ENCODE measurements around the gene RFC4. TPM values are rescaled to one million over a fixed set of nuclear protein-coding genes. Genes with fewer than 3 reads are reported as not detected.
A peak's percentile ranks its signal among the peaks of the same experiment; 100 is the strongest.

Gene RFC4
- total and polyA plus RNA-seq, 2 experiments from 2014 or later = 73.3 to 107 TPM

DNA sequence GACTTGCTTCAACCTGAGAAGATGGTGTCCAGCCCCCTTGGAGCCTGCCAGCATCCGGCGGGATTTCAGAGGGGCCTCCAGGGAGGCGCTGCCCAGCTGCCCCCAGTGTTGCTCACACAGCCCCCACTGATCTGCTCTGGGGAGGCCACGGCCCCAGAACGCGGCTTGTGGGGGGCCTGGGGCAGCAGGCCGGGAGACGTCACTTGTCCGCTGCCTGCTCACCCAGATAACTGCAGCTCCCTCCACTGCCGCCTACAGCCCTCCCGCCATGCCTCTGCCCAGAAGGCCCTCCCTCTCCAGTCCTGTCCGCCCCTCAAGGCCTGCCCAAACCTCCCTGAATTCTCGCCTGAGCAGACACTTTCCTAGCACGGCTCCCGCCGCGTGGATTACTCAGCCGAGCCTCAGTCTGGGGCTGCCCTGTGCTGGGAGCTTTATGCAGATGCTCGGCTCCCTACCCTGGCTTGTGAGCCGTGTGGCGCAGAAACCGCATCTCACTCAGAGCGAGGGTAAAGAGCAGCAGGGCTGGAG, 19.1 kb upstream of the RFC4 start (continued):
- TF ChIP-seq, protein P1, sequence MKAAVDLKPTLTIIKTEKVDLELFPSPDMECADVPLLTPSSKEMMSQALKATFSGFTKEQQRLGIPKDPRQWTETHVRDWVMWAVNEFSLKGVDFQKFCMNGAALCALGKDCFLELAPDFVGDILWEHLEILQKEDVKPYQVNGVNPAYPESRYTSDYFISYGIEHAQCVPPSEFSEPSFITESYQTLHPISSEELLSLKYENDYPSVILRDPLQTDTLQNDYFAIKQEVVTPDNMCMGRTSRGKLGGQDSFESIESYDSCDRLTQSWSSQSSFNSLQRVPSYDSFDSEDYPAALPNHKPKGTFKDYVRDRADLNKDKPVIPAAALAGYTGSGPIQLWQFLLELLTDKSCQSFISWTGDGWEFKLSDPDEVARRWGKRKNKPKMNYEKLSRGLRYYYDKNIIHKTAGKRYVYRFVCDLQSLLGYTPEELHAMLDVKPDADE (IDR thresholded peaks at IDR 0.05) = no peak

DNA sequence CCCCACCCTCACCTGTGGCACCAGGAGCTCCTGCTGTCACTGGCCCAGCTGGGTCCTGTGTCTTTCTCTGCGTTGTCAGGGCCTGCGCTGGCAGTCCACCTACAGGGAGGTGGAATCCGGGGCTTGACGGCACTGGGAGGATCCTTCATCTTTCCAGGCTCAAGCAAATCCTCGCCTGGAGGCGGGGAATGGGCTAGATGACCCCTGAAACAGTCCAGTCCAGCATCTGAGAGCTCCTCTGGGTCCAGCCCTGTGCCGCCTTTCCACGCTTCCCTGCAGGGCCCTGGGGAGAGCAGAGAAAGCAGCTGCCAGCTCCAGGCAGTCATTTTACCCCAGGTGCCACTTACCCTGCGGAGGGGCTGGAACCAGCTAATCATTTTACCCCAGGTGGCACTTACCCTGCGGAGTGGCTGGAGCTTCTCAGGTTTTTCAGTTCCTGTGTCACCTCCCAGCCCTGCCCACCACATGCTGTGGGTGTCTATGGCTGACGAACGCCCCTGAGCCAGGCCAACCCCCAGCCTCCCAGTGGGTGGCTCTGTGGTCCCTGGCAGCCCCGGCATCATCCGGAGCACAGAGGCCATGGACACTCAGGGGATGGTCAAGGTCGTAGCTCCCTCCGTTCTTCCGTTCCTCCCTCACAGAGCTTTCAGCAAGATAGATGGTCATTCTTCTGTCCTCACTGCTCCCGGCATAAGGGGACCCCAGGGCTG, 18.3 kb upstream of the RFC4 start:
- H3K4me1 Mint-ChIP-seq = peaks cover 28% of the 10 kb centered on the region
- Histone ChIP-seq H4K20me1 (replicated peaks; ENCODE audit: insufficient read depth) (peaks cover 5% of the 10 kb centered on the region), H3K9me2 (ENCODE audit: insufficient read depth) (no peaks in the 10 kb centered on the region), H3K4me3 (peak overlapping the region; percentile 64), H3K4me2 (peak overlapping the region; percentile 92), H3K36me3 (ENCODE audit: insufficient read depth) (no peaks in the 10 kb centered on the region), H3K79me2 (replicated peaks; ENCODE audit: insufficient read depth) (no peaks in the 10 kb centered on the region), H3K27ac (ENCODE audit: low read depth) (no peak overlapping the region), H3K4me1 (ENCODE audit: insufficient read depth) (peaks cover 21% of the 10 kb centered on the region), H2AFZ (peak overlapping the region; percentile 78; the same call in 1 of the 2 replicates), H3K27me3 (ENCODE audit: insufficient read depth) (peaks cover 50% of the 10 kb centered on the region), H3F3A (replicated peaks; ENCODE audit: low read depth) (peaks cover 5% of the 10 kb centered on the region; the same call in 1 of the 2 replicates)
- no peak overlapping the region for H3K27ac Mint-ChIP-seq
- peak; percentile 20 for DNase-seq (ENCODE audit: low spot score)
- H3K9me3 Mint-ChIP-seq = no peaks in the 10 kb centered on the region
- peak overlapping the region; percentile 77 for H3K4me3 Mint-ChIP-seq
- peak; percentile 1; the same call in 1 of the 3 replicates for ATAC-seq
- no peaks in the 10 kb centered on the region for H3K36me3 Mint-ChIP-seq (ENCODE audit: low read depth)
- peaks cover 29% of the 10 kb centered on the region for H3K27me3 Mint-ChIP-seq (ENCODE audit: insufficient read depth, low read depth, poor library complexity)
- TF ChIP-seq, protein P2, sequence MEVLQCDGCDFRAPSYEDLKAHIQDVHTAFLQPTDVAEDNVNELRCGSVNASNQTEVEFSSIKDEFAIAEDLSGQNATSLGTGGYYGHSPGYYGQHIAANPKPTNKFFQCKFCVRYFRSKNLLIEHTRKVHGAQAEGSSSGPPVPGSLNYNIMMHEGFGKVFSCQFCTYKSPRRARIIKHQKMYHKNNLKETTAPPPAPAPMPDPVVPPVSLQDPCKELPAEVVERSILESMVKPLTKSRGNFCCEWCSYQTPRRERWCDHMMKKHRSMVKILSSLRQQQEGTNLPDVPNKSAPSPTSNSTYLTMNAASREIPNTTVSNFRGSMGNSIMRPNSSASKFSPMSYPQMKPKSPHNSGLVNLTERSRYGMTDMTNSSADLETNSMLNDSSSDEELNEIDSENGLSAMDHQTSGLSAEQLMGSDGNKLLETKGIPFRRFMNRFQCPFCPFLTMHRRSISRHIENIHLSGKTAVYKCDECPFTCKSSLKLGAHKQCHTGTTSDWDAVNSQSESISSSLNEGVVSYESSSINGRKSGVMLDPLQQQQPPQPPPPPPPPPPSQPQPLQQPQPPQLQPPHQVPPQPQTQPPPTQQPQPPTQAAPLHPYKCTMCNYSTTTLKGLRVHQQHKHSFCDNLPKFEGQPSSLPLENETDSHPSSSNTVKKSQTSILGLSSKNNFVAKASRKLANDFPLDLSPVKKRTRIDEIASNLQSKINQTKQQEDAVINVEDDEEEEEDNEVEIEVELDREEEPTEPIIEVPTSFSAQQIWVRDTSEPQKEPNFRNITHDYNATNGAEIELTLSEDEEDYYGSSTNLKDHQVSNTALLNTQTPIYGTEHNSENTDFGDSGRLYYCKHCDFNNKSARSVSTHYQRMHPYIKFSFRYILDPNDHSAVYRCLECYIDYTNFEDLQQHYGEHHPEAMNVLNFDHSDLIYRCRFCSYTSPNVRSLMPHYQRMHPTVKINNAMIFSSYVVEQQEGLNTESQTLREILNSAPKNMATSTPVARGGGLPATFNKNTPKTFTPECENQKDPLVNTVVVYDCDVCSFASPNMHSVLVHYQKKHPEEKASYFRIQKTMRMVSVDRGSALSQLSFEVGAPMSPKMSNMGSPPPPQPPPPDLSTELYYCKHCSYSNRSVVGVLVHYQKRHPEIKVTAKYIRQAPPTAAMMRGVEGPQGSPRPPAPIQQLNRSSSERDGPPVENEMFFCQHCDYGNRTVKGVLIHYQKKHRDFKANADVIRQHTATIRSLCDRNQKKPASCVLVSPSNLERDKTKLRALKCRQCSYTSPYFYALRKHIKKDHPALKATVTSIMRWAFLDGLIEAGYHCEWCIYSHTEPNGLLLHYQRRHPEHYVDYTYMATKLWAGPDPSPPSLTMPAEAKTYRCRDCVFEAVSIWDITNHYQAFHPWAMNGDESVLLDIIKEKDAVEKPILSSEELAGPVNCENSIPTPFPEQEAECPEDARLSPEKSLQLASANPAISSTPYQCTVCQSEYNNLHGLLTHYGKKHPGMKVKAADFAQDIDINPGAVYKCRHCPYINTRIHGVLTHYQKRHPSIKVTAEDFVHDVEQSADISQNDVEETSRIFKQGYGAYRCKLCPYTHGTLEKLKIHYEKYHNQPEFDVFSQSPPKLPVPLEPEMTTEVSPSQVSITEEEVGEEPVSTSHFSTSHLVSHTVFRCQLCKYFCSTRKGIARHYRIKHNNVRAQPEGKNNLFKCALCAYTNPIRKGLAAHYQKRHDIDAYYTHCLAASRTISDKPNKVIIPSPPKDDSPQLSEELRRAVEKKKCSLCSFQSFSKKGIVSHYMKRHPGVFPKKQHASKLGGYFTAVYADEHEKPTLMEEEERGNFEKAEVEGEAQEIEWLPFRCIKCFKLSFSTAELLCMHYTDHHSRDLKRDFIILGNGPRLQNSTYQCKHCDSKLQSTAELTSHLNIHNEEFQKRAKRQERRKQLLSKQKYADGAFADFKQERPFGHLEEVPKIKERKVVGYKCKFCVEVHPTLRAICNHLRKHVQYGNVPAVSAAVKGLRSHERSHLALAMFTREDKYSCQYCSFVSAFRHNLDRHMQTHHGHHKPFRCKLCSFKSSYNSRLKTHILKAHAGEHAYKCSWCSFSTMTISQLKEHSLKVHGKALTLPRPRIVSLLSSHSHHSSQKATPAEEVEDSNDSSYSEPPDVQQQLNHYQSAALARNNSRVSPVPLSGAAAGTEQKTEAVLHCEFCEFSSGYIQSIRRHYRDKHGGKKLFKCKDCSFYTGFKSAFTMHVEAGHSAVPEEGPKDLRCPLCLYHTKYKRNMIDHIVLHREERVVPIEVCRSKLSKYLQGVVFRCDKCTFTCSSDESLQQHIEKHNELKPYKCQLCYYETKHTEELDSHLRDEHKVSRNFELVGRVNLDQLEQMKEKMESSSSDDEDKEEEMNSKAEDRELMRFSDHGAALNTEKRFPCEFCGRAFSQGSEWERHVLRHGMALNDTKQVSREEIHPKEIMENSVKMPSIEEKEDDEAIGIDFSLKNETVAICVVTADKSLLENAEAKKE (CRISPR knock-in tag; IDR thresholded peaks at IDR 0.05) = no peak
- TF ChIP-seq STAT1 (IDR thresholded peaks at IDR 0.05; ENCODE audit: unreplicated experiment) (no peak), POLR2AphosphoS5 (IDR thresholded peaks at IDR 0.05; ENCODE audit: low read depth) (no peak), JUNB (IDR thresholded peaks at IDR 0.05; ENCODE audit: unreplicated experiment) (no peak), NANOG (IDR thresholded peaks at IDR 0.05; ENCODE audit: borderline replicate concordance) (no peak), CREB1 (CRISPR knock-in tag; IDR thresholded peaks at IDR 0.05; ENCODE audit: low read depth) (no peak), ZNF114 (CRISPR knock-in tag; IDR thresholded peaks at IDR 0.05) (no peak), EZH2 (IDR thresholded peaks at IDR 0.05; ENCODE audit: low read depth, unreplicated experiment) (no peak), ZNF331 (CRISPR knock-in tag; IDR thresholded peaks at IDR 0.05; ENCODE audit: low read depth) (no peak)
- TF ChIP-seq, protein P3, sequence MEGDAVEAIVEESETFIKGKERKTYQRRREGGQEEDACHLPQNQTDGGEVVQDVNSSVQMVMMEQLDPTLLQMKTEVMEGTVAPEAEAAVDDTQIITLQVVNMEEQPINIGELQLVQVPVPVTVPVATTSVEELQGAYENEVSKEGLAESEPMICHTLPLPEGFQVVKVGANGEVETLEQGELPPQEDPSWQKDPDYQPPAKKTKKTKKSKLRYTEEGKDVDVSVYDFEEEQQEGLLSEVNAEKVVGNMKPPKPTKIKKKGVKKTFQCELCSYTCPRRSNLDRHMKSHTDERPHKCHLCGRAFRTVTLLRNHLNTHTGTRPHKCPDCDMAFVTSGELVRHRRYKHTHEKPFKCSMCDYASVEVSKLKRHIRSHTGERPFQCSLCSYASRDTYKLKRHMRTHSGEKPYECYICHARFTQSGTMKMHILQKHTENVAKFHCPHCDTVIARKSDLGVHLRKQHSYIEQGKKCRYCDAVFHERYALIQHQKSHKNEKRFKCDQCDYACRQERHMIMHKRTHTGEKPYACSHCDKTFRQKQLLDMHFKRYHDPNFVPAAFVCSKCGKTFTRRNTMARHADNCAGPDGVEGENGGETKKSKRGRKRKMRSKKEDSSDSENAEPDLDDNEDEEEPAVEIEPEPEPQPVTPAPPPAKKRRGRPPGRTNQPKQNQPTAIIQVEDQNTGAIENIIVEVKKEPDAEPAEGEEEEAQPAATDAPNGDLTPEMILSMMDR (conservative IDR thresholded peaks at IDR 0.05; ENCODE audit: low read depth in 2 of 2) = no peak
- TF ChIP-seq, protein P4, sequence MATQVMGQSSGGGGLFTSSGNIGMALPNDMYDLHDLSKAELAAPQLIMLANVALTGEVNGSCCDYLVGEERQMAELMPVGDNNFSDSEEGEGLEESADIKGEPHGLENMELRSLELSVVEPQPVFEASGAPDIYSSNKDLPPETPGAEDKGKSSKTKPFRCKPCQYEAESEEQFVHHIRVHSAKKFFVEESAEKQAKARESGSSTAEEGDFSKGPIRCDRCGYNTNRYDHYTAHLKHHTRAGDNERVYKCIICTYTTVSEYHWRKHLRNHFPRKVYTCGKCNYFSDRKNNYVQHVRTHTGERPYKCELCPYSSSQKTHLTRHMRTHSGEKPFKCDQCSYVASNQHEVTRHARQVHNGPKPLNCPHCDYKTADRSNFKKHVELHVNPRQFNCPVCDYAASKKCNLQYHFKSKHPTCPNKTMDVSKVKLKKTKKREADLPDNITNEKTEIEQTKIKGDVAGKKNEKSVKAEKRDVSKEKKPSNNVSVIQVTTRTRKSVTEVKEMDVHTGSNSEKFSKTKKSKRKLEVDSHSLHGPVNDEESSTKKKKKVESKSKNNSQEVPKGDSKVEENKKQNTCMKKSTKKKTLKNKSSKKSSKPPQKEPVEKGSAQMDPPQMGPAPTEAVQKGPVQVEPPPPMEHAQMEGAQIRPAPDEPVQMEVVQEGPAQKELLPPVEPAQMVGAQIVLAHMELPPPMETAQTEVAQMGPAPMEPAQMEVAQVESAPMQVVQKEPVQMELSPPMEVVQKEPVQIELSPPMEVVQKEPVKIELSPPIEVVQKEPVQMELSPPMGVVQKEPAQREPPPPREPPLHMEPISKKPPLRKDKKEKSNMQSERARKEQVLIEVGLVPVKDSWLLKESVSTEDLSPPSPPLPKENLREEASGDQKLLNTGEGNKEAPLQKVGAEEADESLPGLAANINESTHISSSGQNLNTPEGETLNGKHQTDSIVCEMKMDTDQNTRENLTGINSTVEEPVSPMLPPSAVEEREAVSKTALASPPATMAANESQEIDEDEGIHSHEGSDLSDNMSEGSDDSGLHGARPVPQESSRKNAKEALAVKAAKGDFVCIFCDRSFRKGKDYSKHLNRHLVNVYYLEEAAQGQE (IDR thresholded peaks at IDR 0.05; ENCODE audit: unreplicated experiment) = no peak
